GM10847 (cell line): ENCODE results near the gene GCK.

Experiments
- POLR2A ChIP-seq: IDR thresholded peaks from 2 replicates; pipeline ENCODE4 v1.6.1; 2011; ENCODE audit not compliant: insufficient read length; ENCODE audit errors: extremely low read depth

GCK gene

DNA sequence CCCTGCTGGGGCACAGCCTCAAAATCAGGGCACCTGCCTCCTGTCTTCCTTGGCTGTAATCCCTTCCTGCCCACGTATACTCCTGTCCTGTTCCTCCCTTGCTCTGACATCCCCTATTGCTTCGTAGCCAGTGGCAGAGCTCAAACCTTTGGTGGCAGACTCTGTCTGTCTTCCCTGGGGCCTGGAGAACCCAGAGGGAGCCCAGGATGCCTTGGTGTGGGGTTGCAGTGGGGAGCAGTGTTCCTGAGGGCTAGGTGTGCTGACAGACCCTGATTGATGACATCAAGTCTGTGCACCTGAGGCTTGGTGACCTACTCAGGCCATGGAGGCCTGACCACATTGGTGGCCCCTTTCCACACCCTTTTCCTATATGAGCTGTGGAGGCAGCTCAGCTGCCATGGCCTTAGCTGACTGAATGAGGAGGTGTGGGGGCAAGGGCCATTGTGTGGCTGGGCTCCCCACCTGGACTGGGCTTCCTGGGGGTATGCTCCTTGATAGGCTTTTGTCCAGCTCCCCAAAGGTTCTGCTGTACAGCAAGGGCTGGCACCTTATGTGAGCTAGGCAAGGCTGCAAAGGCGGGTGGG is 5.4 kb upstream of the GCK start:
- no peak for TF ChIP-seq POLR2A

GRCh38 chr7:44194069-44194468 is 4.8 kb upstream of the GCK start:
- TF ChIP-seq POLR2A, result no peak

GRCh38 chr7:44193011-44193802 is 4.0 kb upstream of the GCK start:
- TF ChIP-seq POLR2A, result no peak

DNA sequence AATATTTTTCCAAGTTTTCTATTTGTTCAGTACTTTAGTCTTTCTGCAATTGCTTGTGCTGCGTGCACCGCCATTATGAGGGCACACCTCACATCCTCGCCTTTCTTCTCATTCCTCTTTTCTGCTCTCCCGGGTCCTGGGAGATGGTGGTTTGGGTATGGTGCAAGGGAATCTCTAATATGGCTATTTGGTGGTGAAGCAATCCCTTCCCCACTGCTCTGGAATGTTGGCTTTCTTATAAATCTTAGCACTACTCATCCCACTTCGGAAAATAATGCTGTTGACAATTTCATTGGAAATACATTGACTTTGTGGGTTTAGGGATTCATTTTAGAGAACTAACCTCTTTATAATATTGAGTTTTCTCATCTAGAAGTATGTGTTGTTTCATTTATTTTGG is 1.9 kb upstream of the GCK start:
- no peak for TF ChIP-seq POLR2A

DNA sequence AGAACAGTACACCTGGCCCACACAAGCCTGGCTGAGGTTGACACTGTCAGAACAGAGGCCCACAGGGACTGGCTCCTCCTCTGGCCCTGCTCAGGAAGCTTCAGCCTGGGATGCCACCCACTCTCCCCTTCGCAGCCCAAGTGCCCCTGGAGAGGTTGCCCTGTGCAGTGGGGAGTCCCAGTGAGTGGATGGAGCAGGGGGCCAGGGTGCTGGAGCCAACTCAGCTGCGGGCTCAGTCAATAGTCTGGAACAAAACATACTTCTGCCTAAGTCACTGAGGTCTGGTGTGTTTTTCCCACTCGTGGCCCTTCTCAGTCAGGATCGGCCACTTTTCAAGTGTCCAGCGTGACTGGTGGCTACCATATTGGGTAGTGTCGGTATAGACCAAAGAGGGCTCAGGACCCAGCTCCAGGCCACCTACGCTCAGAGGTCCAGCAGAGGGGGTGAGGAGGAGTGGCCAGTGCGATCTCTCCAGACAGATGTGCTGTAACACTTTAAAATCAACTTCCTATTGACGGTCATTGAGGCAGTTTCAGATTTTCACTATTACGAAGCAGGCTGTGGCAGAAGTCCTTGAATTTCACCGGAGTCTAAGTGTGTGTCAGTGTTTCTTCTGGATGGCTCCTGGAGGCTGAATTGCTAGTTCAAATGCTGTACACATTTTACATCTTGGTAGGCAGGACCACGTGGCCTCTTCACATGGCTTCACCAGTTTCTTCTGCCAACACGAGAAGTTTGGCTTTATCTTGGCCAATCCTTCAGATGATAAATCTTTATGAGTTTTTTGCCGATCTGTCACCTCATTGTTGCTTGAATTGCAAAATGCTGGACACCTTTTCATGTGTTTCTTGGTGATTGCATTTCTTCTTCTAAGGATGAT is 994 bp upstream of the GCK start:
- no peak for TF ChIP-seq POLR2A

DNA sequence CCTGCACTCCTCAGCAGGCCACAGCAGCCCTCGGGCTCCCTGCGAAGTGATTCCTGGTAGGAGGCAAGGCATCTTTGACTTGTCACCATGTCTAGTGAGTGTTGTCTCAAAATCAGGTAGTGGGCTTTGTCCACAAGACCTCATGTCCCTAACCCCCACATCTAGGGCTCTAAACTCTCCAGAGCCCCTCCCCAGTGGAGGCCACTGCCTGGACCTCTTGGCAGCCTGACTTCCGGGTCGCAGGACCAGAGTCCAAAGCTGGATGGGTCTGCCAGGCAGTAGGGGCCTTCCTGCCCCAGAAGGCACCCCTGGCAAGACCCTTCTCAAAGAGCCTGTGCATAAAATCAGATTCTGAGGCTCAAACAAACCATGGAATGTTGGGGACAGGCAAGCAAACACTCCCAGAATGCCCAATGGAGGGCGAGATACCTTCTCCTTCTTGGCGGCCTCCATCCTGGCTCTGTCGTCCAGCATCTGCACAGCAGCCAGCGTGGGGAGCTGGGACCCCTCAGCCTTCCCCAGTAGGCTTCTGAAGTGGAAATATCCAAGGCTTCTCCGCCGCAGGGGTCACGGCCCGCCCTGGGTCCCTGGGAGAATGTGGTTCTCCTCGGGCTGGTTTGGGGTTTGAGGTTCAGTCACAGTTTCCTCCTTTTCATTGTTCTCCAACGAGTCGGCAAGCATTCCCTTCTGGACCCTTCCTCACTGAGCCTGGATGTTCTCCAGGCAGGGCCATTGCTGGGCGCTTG is 586 bp downstream of the GCK start:
- no peak for TF ChIP-seq POLR2A

DNA sequence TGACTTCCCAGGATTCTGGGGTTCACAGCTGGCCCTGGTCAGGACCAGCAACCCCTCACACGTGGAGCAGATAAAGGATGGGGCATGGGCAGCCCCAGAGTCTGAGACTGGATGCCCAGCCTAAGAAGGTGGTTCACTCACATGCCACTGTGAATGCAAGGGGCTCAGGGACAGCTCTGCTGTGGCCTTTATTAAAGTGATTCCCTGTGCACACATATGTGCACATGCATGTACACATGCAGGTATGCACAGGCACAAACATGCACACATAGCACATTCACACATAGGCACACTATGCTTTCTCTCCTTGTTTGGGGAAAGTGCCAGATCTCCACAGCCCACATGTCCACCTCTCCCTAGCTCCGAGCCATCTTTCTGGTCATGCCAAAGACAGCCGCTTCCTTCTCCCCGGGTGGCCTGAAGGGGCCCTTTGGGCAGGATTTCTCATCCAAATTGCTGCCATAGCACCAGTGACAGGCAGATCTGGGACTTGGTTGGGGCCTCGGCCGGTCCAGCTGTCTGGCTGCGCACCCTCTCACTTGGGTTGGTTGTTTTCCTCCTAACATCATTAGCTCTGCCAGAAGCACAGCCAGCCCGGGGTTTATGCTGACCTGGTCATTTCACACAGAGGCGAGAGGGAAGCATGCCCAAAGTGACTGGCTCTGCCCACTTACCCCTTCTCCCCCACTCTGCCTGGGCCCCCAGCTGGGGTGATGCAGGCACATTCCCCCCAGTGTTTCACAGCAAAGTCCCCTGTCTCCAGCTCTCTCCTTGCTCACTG is 1.4 kb downstream of the GCK start:
- TF ChIP-seq POLR2A, result no peak

DNA sequence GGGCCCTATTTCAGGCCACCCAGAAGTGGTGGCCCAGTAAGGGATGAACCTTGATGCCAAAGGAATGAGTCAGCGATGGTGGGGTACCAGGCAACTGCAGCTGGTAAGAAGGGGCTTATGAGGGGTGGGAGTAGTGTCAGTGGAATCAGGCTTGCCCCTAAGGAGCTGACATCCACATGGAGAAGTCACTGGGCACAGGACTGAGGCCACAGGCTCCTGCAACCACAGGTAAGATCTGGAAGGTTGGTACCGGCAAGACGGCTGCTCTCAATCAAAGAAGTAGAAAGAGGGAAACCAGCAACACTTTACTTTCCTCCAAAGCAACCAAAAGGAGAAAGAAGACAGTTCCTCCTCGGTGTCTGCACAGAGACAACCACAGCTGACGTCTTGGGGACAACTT is 2.5 kb downstream of the GCK start:
- no peak for TF ChIP-seq POLR2A

DNA sequence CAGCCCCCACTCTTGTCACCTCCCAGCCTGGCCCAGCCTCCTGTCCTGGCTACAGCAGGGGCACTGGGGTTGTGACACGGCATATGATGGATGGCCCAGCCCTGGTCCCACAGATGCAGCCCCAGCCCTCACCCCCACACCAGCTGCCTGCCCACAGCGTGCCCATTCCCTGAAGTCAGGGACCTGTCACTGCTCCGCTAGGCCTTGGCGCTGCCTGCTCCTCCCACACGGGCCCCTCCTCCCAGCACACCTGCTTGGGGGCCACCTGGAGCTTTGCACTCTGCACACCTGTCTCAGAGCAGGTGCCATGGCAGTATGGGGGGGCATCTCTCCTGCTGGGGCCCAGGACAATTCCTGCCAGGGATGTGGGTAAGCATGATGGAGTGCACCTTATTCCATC is 3.5 kb downstream of the GCK start:
- TF ChIP-seq POLR2A, result no peak

DNA sequence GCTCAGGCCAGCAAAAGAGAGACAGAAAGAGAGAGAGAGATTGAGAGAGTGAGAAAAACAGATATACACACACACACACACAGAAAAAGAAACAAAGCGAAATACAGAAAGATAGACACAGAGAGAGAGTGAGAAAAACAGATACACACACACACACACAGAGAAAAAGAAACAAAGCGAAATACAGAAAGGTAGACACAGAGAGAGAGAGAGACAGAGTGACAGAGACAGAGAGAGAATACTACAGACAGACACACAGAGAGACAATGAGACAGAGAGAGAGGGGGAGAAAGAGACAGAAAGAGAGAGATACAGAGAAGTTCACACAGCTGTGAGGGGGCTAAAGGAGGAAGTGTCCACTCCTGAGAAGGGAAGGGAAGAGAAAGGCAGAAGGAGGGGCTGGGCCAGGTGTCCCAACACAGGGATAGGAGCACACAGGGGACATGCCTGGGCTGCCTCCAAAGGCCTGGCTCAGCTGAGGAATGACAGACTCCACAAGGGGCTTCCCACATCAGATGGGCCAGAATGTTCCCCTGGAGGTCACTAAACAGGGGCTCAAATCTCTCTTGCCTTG is 4.3 kb downstream of the GCK start:
- no peak for TF ChIP-seq POLR2A

DNA sequence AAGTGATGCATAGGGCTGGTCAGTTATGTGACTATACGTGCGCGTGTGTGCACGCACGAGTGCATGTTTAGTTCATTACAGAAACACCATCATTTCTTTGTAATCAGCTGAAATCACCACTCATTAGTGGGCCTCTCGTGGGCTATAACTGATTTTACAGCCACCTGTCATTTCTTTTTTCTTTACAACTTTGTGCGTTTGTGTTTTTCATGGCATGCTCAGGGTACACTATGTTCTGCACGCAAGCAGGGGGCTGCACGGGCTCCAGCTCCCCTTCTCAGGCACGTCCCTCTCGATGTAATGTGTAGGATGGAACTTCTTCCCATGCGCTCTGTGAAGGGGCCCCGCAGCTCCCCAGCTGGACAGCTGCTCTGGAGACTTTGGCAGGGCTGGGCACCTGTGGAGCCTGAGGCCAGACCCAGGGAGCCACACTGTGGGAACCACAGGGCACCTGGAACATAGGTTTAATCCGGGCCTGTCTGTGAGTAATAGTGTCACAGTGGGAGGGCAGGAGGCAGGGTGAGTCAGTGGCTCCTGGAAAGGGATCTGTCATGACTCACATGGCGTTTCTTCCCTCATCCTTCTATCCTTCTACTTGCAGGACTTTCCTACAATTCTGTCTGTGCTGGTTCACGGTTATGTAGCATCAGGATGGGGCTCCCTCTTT is 4.9 kb downstream of the GCK start:
- no peak for TF ChIP-seq POLR2A

DNA sequence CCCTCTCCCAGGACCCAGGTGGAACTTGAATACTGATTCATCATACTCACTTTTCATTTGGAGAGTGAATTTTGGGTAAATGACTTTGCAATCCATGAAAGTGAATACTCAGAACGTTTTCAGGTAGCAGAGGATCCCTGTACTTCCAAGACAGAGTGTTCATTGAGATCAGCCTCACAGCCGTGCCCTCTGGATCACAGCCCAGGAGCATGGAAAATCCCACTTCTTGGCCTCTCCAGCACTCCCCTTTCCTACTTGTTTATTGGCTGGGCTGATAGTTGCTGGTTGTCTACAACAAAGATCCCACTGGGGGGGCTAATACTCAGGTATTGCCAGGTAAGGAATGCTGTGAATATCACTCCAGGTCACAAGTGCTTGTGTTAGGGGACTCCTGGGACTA is 5.9 kb downstream of the GCK start:
- no peak for TF ChIP-seq POLR2A

DNA sequence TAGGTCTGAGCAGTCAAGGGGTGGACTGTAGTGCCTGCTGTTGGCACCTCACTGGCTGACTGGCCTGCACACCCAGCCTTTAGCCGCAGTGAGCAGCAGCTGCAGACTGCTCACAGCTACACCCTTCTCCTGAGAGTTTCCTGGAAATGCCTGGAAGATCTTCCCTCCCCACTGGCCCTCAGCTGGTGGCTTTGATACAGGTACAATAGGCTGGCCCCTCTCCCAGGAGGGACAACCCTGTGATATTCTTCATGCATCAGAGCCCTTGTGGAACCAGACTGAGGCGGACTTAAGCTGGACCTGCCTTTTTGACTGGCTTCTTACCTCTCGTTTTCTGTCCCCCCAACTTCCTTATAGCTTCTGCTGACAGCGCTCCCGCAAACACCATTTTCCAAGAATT is 6.4 kb downstream of the GCK start:
- no peak for TF ChIP-seq POLR2A

DNA sequence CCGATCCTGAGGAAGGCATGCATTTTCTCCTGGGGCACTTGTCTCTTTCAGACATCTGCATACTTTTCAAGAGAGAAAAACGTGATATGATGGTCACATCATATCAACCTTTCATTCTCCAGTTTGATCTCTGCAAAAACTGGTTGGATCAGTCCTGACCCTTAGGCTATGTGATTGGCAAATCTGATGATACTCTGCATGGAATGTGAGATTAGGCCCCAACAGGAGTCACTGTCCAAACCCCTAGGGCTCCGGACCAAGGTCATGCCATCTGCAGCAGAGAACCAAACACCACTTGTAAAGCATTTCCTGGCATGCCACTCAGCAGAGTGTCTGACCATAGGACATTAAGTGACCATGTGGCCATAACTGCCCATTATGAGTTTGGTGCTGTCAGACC is 8.6 kb downstream of the GCK start:
- no peak for TF ChIP-seq POLR2A
